GM13976 (cell line): ENCODE results near the gene ITCH.
"Not testable (repeated sequence)": the region's sequence is repeated elsewhere in the genome, so short reads cannot be mapped to it uniquely, and the experiment has no call there.

ENCODE experiments used
- DNase-seq: peaks from one replicate; pipeline ENCODE4 v3.0.0; 2012; ENCODE audit warnings: low spot score
- CTCF ChIP-seq: IDR thresholded peaks from 2 replicates; pipeline ENCODE4 v1.5.1; 2012; ENCODE audit warnings: borderline replicate concordance, mild to moderate bottlenecking; ENCODE audit not compliant: insufficient read depth; ENCODE audit errors: extremely low read depth, missing control alignments, control extremely low read depth
- in situ Hi-C: fragments of 300-500 bp; cut with MboI; formaldehyde crosslinking; loops from one replicate; pipeline ENCODE4 v1.12.0; 2022; ENCODE audit warnings: low sequenced_read_pairs, mixed read lengths, inconsistent platforms; ENCODE audit not compliant: unreplicated experiment

ITCH gene

GRCh38 chr20:34421766-34422466 lies 58.8 kb downstream of the ITCH start:
- no peak for TF ChIP-seq CTCF
- in situ Hi-C loops: no loop called here
- DNase-seq: no peak

- DNase-seq, in situ Hi-C loops: not testable (repeated sequence)
Measured at GRCh38 chr20:34425032-34425690, 62.1 kb downstream of the ITCH start.

GRCh38 chr20:34426026-34426425 lies 63.0 kb downstream of the ITCH start:
- DNase-seq: no peak
- in situ Hi-C loops: no loop called here
- TF ChIP-seq CTCF: no peak

- no peak for TF ChIP-seq CTCF
- DNase-seq: no peak
- in situ Hi-C loops: no loop called here
Measured at GRCh38 chr20:34427331-34427730, 64.3 kb downstream of the ITCH start.

- in situ Hi-C loops: no loop called here
- no peak for TF ChIP-seq CTCF
- DNase-seq: no peak
Measured at GRCh38 chr20:34427784-34428183, 64.7 kb downstream of the ITCH start.

GRCh38 chr20:34431168-34431567 lies 68.1 kb downstream of the ITCH start:
- in situ Hi-C loops: no loop called here
- TF ChIP-seq CTCF: no peak
- DNase-seq: no peak

- in situ Hi-C loops, DNase-seq: not testable (repeated sequence)
Measured at GRCh38 chr20:34432663-34433062, 69.6 kb downstream of the ITCH start.

- in situ Hi-C loops: no loop called here
- DNase-seq: no peak
- TF ChIP-seq CTCF: no peak
Measured at GRCh38 chr20:34433391-34433790, 70.3 kb downstream of the ITCH start.
